Esophagus (tissue), 2 donors: ENCODE results near the gene EME2. TPM values are rescaled to one million over a fixed set of nuclear protein-coding genes. Genes with fewer than 3 reads are reported as not detected.

Experiments used
- H3K27ac ChIP-seq, 2 donors: one replicate each; pipeline ENCODE4 v1.5.1; 2013; ENCODE audit warnings: low read depth in 2 of 2, mild to moderate bottlenecking in 2 of 2, inconsistent platforms in 1 of 2, low read length in 1 of 2, moderate library complexity in 1 of 2
- H3K27me3 ChIP-seq, 2 donors: one replicate each; pipeline ENCODE4 v1.6.1; 2013; ENCODE audit warnings: low read length in 2 of 2, control low read depth in 1 of 2, mild to moderate bottlenecking in 1 of 2; ENCODE audit not compliant: insufficient read depth in 2 of 2, control insufficient read depth in 1 of 2
- H3K36me3 ChIP-seq, 2 donors: one replicate each; pipeline ENCODE4 v1.6.1; 2013; ENCODE audit warnings: low read length in 1 of 2; ENCODE audit not compliant: control insufficient read depth in 2 of 2, insufficient read depth in 2 of 2
- H3K4me1 ChIP-seq, 2 donors: one replicate each; pipeline ENCODE4 v1.6.1; 2013; ENCODE audit warnings: low read length in 1 of 2; ENCODE audit not compliant: control insufficient read depth in 2 of 2, insufficient read depth in 2 of 2
- H3K4me3 ChIP-seq, 2 donors: one replicate each; pipeline ENCODE4 v1.5.1; 2013; ENCODE audit warnings: low read length in 2 of 2, mild to moderate bottlenecking in 2 of 2, low read depth in 1 of 2, moderate library complexity in 1 of 2
- H3K9me3 ChIP-seq, 2 donors: one replicate each; pipeline ENCODE4 v1.6.1; 2013; ENCODE audit warnings: mild to moderate bottlenecking in 2 of 2, low read depth in 1 of 2, low read length in 1 of 2, moderate library complexity in 1 of 2; ENCODE audit not compliant: control insufficient read depth in 2 of 2, insufficient read depth in 1 of 2
- WGBS, 2 donors: extraction: QIAGEN DNeasy Blood & Tissue Kit; methylation state at CpG; one replicate each; pipeline ENCODE4 v1.1.7; 2013; 5-methylcytosine and 5-hydroxymethylcytosine counted together
- polyA plus RNA-seq, 2 donors: library from polyadenylated mRNA; stranded (reverse); fragments of 200-250 nt; gene quantifications; one replicate each; pipeline ENCODE4 v1.2.3, GENCODE V29; 2013
- donor health status: healthy with polysubstance abuse.
- donor health status: Bipolar disorder and iron deficiency.

The EME2 gene
- polyA plus RNA-seq, 2 donors: 6.6 to 23.0 TPM

- Histone ChIP-seq H3K27me3 (no peaks in the 10 kb centered on the region), H3K27ac (no peak overlapping the region), H3K4me1 (peaks cover 0 to 11% of the 10 kb centered on the region in 2 donors), H3K4me3 (no peak overlapping the region), H3K9me3 (no peaks in the 10 kb centered on the region), H3K36me3 (peaks cover 0 to 44% of the 10 kb centered on the region in 2 donors)
- WGBS, 2 donors: 89 to 90% methylated on average over 22 to 24 of the region's 24 CpGs
These were observed 49.4 kb downstream of the EME2 start for GRCh38 chr16:1821861-1822611.

GRCh38 chr16:1822801-1823200, 50.2 kb downstream of the EME2 start:
- Histone ChIP-seq H3K4me3 (no peak overlapping the region), H3K27me3 (no peaks in the 10 kb centered on the region), H3K36me3 (peaks cover 0 to 39% of the 10 kb centered on the region in 2 donors), H3K27ac (no peak overlapping the region), H3K9me3 (no peaks in the 10 kb centered on the region), H3K4me1 (peaks cover 0 to 14% of the 10 kb centered on the region in 2 donors)
- 93 to 94% methylated on average over 16 of the region's 16 CpGs for WGBS, 2 donors

- Histone ChIP-seq H3K27ac (no peak overlapping the region), H3K27me3 (no peaks in the 10 kb centered on the region), H3K36me3 (peaks cover 0 to 32% of the 10 kb centered on the region in 2 donors), H3K9me3 (no peaks in the 10 kb centered on the region), H3K4me3 (no peak overlapping the region), H3K4me1 (peaks cover 0 to 14% of the 10 kb centered on the region in 2 donors)
- 62 to 65% methylated on average over 9 of the region's 9 CpGs for WGBS, 2 donors
These were observed 51.2 kb downstream of the EME2 start for GRCh38 chr16:1823821-1824220.

- peaks cover 0 to 14% of the 10 kb centered on the region in 2 donors for H3K4me1 ChIP-seq
- peaks cover 0 to 23% of the 10 kb centered on the region in 2 donors for H3K36me3 ChIP-seq
- H3K27ac ChIP-seq: peak overlapping the region in 1 of 2 donors; percentile 94
- H3K4me3 ChIP-seq: peak overlapping the region; percentile 85 to 97
- H3K9me3 ChIP-seq: no peaks in the 10 kb centered on the region
- 54 to 61% methylated on average over 15 of the region's 15 CpGs for WGBS, 2 donors
- H3K27me3 ChIP-seq: no peaks in the 10 kb centered on the region
These were observed 52.8 kb downstream of the EME2 start for GRCh38 chr16:1825381-1825863.

Other genes with a start within 250 kb of the EME2 start
- 1 to 10 TPM; 3.4 to 6.2 TPM for gene TMEM204, start 239.1 kb upstream of the EME2 start, polyA plus RNA-seq
- 1 to 10 TPM; 4.3 to 8.8 TPM for gene IFT140, start 160.7 kb upstream of the EME2 start, polyA plus RNA-seq
- gene CRAMP1, start 160.4 kb upstream of the EME2 start, polyA plus RNA-seq: 10 to 100 TPM in 1 of 2 donors, 1 to 10 TPM in 1; 4.8 to 10.5 TPM
- 10 to 100 TPM; 20.5 to 31.0 TPM for gene JPT2, start 94.5 kb upstream of the EME2 start, polyA plus RNA-seq
- gene MAPK8IP3, start 66.6 kb upstream of the EME2 start, polyA plus RNA-seq: 10 to 100 TPM; 21.6 to 73.8 TPM
- 100 to 1,000 TPM in 1 of 2 donors, 10 to 100 TPM in 1; 51.0 to 102 TPM for gene NME3, start 1.3 kb upstream of the EME2 start, polyA plus RNA-seq
- 100 to 1,000 TPM in 1 of 2 donors, 10 to 100 TPM in 1; 62.4 to 115 TPM for gene MRPS34, start 324 bp downstream of the EME2 start, polyA plus RNA-seq
- 100 to 1,000 TPM in 1 of 2 donors, 10 to 100 TPM in 1; 69.1 to 126 TPM for gene SPSB3, start 9.8 kb downstream of the EME2 start, polyA plus RNA-seq
- 10 to 100 TPM; 41.5 to 57.8 TPM for gene NUBP2, start 10.2 kb downstream of the EME2 start, polyA plus RNA-seq
- under 1 TPM; 0.01 to 0.14 TPM for gene IGFALS, start 20.9 kb downstream of the EME2 start, polyA plus RNA-seq
- 10 to 100 TPM; 41.1 to 57.9 TPM for gene HAGH, start 54.0 kb downstream of the EME2 start, polyA plus RNA-seq
- 10 to 100 TPM; 26.6 to 40.5 TPM for gene FAHD1, start 54.4 kb downstream of the EME2 start, polyA plus RNA-seq
- gene MEIOB, start 99.4 kb downstream of the EME2 start, polyA plus RNA-seq: under 1 TPM in 1 of 2 donors, not detected in 1; 0.08 TPM
- 10 to 100 TPM in 1 of 2 donors, 1 to 10 TPM in 1; 8.0 to 16.3 TPM for gene HS3ST6, start 145.6 kb downstream of the EME2 start, polyA plus RNA-seq
- 10 to 100 TPM; 25.9 to 52.7 TPM for gene MSRB1, start 170.4 kb downstream of the EME2 start, polyA plus RNA-seq
- gene RPL3L, start 181.9 kb downstream of the EME2 start, polyA plus RNA-seq: under 1 TPM; 0.06 to 0.14 TPM
- 100 to 1,000 TPM; 160 to 207 TPM for gene NDUFB10, start 186.7 kb downstream of the EME2 start, polyA plus RNA-seq
- gene RPS2, start 192.0 kb downstream of the EME2 start, polyA plus RNA-seq: 1,000 to 10,000 TPM; 2,871 to 3,908 TPM
- under 1 TPM; 0.06 to 0.20 TPM for gene RNF151, start 194.0 kb downstream of the EME2 start, polyA plus RNA-seq
- 10 to 100 TPM; 56.6 to 59.0 TPM for gene TBL3, start 199.2 kb downstream of the EME2 start, polyA plus RNA-seq
- gene NOXO1, start 208.7 kb downstream of the EME2 start, polyA plus RNA-seq: 1 to 10 TPM; 2.7 to 9.3 TPM
- gene GFER, start 211.4 kb downstream of the EME2 start, polyA plus RNA-seq: 10 to 100 TPM; 13.1 to 23.1 TPM
- under 1 TPM; 0.06 to 0.36 TPM for gene SYNGR3, start 217.2 kb downstream of the EME2 start, polyA plus RNA-seq
- gene ZNF598, start 237.0 kb downstream of the EME2 start, polyA plus RNA-seq: 10 to 100 TPM; 27.9 to 36.4 TPM
- under 1 TPM; 0.22 to 0.53 TPM for gene NPW, start 247.0 kb downstream of the EME2 start, polyA plus RNA-seq